GM12878 (cell line): ENCODE measurements around the gene SLC25A13. TPM values are rescaled to one million over a fixed set of nuclear protein-coding genes. Genes with fewer than 3 reads are reported as not detected.

Experiments used
- ATAC-seq: fragments of 200-7000 bp; cut with Tn5 transposase; 3 replicates; pipeline ENCODE4 v1.9.1; 2020; ENCODE audit warnings: mild to moderate bottlenecking, moderate library complexity
- BruUV-seq: library from RNA; stranded (reverse); fragments of 400-500 nt; replicated peaks from 2 replicates; lab custom pipeline; 2021; lab: Mats Ljungman, UMichigan
- CTCF ChIA-PET: fragments of 300-600 bp; sonication (Branson Sonifier 250); formaldehyde crosslinking; extraction: SDS; loops from one replicate; lab custom pipeline; 2021; ENCODE audit warnings: inconsistent platforms; lab: Yijun Ruan, JAX
- POLR2A ChIA-PET: fragments of 350-600 bp; formaldehyde crosslinking; extraction: SDS; loops from one replicate; lab custom pipeline; 2021; ENCODE audit warnings: inconsistent platforms; lab: Charles Lee
- RAD21 ChIA-PET: fragments of 300-600 bp; sonication (Branson Sonifier 250); formaldehyde crosslinking; loops from one replicate; lab custom pipeline; 2023; ENCODE audit warnings: antibody characterized with exemption; ENCODE audit not compliant: unreplicated experiment; lab: Charles Lee
- SMC1A ChIA-PET: fragments of 300-600 bp; sonication (Branson Sonifier 250); formaldehyde crosslinking; loops from one replicate; lab custom pipeline; 2023; ENCODE audit not compliant: unreplicated experiment, uncharacterized antibody; lab: Charles Lee
- DNase-seq: peaks from one replicate; pipeline ENCODE4 v3.0.0-alpha.2; 2011; ENCODE audit warnings: low read depth, low spot score
- FAIRE-seq: peaks from 3 replicates; lab custom pipeline; 2011; peaks lifted over from hg19 to GRCh38; lab: Jason Lieb, UNC
- H2AFZ ChIP-seq: 2 replicates; pipeline ENCODE4 v1.6.0; 2011; ENCODE audit warnings: low read depth, low read length, control low read depth; ENCODE audit not compliant: control insufficient read depth
- H3K27ac ChIP-seq: 2 replicates; pipeline ENCODE4 v1.5.1; 2011; ENCODE audit warnings: control low read depth; ENCODE audit not compliant: control insufficient read depth, insufficient read depth
- H3K27me3 ChIP-seq, 2 experiments: replicated peaks in 1 of 2; 2 replicates each; pipeline versions ENCODE4 v1.6.0 to v1.6.1; 2011; ENCODE audit warnings: low read length in 1 of 2; ENCODE audit not compliant: control insufficient read depth in 2 of 2, insufficient read depth in 2 of 2
- H3K36me3 ChIP-seq, 2 experiments: 2 replicates each; pipeline ENCODE4 v1.5.1; 2011; ENCODE audit warnings: low read length in 1 of 2; ENCODE audit not compliant: control insufficient read depth in 2 of 2, insufficient read depth in 2 of 2
- H3K4me1 ChIP-seq: 2 replicates; pipeline ENCODE4 v1.6.1; 2011; ENCODE audit warnings: mild to moderate bottlenecking, low read length, moderate library complexity, mixed read lengths; ENCODE audit not compliant: control insufficient read depth, insufficient read depth
- H3K4me2 ChIP-seq: 2 replicates; pipeline ENCODE4 v1.6.0; 2011; ENCODE audit warnings: control low read depth; ENCODE audit not compliant: control insufficient read depth, insufficient read depth
- H3K4me3 ChIP-seq: fragments of 200-600 bp; sonication (generic); 2 replicates; pipeline ENCODE4 v1.5.1; 2016
- H3K79me2 ChIP-seq: 2 replicates; pipeline ENCODE4 v1.6.0; 2011; ENCODE audit warnings: low read length; ENCODE audit not compliant: control insufficient read depth, insufficient read depth
- H3K9ac ChIP-seq: 2 replicates; pipeline ENCODE4 v1.8.0; 2011; ENCODE audit warnings: low read length, control low read depth, mixed read lengths; ENCODE audit not compliant: control insufficient read depth, insufficient read depth
- H3K9me3 ChIP-seq: replicated peaks from 3 replicates; pipeline ENCODE4 v1.5.1; 2011; ENCODE audit warnings: mild to moderate bottlenecking, low read length; ENCODE audit not compliant: control insufficient read depth, insufficient read depth
- H4K20me1 ChIP-seq: 2 replicates; pipeline ENCODE4 v1.6.0; 2011; ENCODE audit not compliant: control insufficient read depth, insufficient read depth
- CBX3 ChIP-seq: fragments of 200-600 bp; sonication (generic); IDR thresholded peaks from 2 replicates; pipeline ENCODE4 v1.6.1; 2016; ENCODE audit warnings: low read depth, borderline replicate concordance
- EP300 ChIP-seq, 2 experiments: fragments of 150-350 bp in 1 of 2; IDR thresholded peaks; 2 replicates each; pipeline ENCODE4 v1.6.1; 2011 to 2012; ENCODE audit warnings: low read depth in 2 of 2, low read length in 2 of 2, borderline replicate concordance in 1 of 2, improper control_type of control experiment in 1 of 2, inconsistent platforms in 1 of 2; ENCODE audit not compliant: control insufficient read depth in 1 of 2
- HCFC1 ChIP-seq: fragments of 150-350 bp; IDR thresholded peaks from 2 replicates; pipeline ENCODE4 v1.6.1; 2014; ENCODE audit warnings: low read length
- MYC ChIP-seq: IDR thresholded peaks from 2 replicates; pipeline ENCODE4 v1.6.1; 2011; ENCODE audit warnings: mild to moderate bottlenecking, low read length, moderate library complexity, inconsistent platforms; ENCODE audit not compliant: insufficient read depth, insufficient replicate concordance, insufficient read length, severe bottlenecking
- NBN ChIP-seq: fragments of 450-650 bp; IDR thresholded peaks from 2 replicates; pipeline ENCODE4 v1.6.1; 2016
- NFIC ChIP-seq: IDR thresholded peaks from 2 replicates; pipeline ENCODE4 v1.6.1; 2012; ENCODE audit warnings: low read depth, mild to moderate bottlenecking, inconsistent platforms, low read length, moderate library complexity
- POLR2AphosphoS5 ChIP-seq: IDR thresholded peaks from 2 replicates; pipeline ENCODE4 v1.6.1; 2011; ENCODE audit warnings: mild to moderate bottlenecking, low read length, inconsistent platforms
- RELA ChIP-seq: fragments of 450-650 bp; IDR thresholded peaks from 2 replicates; pipeline ENCODE4 v1.8.0; 2014; ENCODE audit warnings: borderline replicate concordance; ENCODE audit not compliant: partially characterized antibody
- RELB ChIP-seq: fragments of 450-650 bp; IDR thresholded peaks from 2 replicates; pipeline ENCODE4 v1.6.1; 2017; ENCODE audit warnings: low read depth, mild to moderate bottlenecking, moderate library complexity
- SMAD5 ChIP-seq: IDR thresholded peaks from 2 replicates; pipeline ENCODE4 v1.6.1; 2016; ENCODE audit warnings: antibody characterized with exemption, low read depth
- TCF7 ChIP-seq: IDR thresholded peaks from 2 replicates; pipeline ENCODE4 v1.6.1; 2014; ENCODE audit warnings: antibody characterized with exemption, borderline replicate concordance
- ZNF384 ChIP-seq: IDR thresholded peaks from 2 replicates; pipeline ENCODE4 v1.6.1; 2012; ENCODE audit warnings: low read depth, mild to moderate bottlenecking, low read length, improper control_type of control experiment, borderline replicate concordance
- WGBS: methylation state at CpG from one replicate; pipeline ENCODE4 v1.1.6; 2016; ENCODE audit warnings: low lambda C conversion rate; ENCODE audit not compliant: insufficient replicate concordance, insufficient coverage; ENCODE audit errors: missing lambda C conversion rate; 5-methylcytosine and 5-hydroxymethylcytosine counted together
- in situ Hi-C: fragments of 300-500 bp; cut with MboI; formaldehyde crosslinking; loops from 9 replicates; pipeline ENCODE4 v1.14.3; 2018; ENCODE audit warnings: mixed read lengths
- intact Hi-C: fragments of 100-400 bp; cut with micrococcal nuclease; formaldehyde crosslinking; loops from one replicate; pipeline ENCODE4 v1.14.2; 2022; ENCODE audit not compliant: unreplicated experiment
- polyA plus RNA-seq, 11 experiments: library from polyadenylated mRNA; depleted of rRNA in 4 of 11; unstranded in 6 of 11; stranded (reverse) in 5 of 11; fragments of >200 nt; fragmentation: Nextera tagmentation in 4 of 11; fragmentation: Illumina TruSeq in 1 of 11; extraction: Ambion mirVana in 4 of 11; extraction: Trizol in 1 of 11; gene quantifications; 1 replicate in 1 of 11; 2 replicates in 10 of 11; pipeline versions ENCODE4 v1.2.1 to v1.2.3, GENCODE V29; 2011 to 2016; ENCODE audit warnings: inconsistent platforms in 2 of 11, missing spikeins in 2 of 11, low read depth in 1 of 11
- total RNA-seq, 4 experiments: library from RNA; depleted of rRNA in 3 of 4; stranded (reverse); fragments of >200 nt in 3 of 4; fragmentation: Illumina TruSeq in 1 of 4; extraction: Trizol in 1 of 4; gene quantifications; 2 replicates each; pipeline versions ENCODE4 v1.2.1 to v1.2.3, GENCODE V29; 2013 to 2021

The SLC25A13 gene
- total and polyA plus RNA-seq, 10 of the 15 experiments (the other 5 are each of a cell fraction or from before 2014, with no cell fraction given), result 7.0 to 24.7 (median 18.6) TPM

- no TSS peak for BruUV-seq
- FAIRE-seq (no peak), ATAC-seq (no peak)
- POLR2A ChIA-PET, result no interaction called here
- Histone ChIP-seq H3K36me3 (no peaks in the 10 kb centered on the region), H4K20me1 (no peaks in the 10 kb centered on the region), H3K79me2 (no peaks in the 10 kb centered on the region), H3K4me3 (no peak overlapping the region), H3K4me2 (no peak overlapping the region), H3K9me3 (no peaks in the 10 kb centered on the region), H3K4me1 (no peaks in the 10 kb centered on the region), H3K27ac (no peak overlapping the region), H2AFZ (no peak overlapping the region)
- intact Hi-C loops, result no loop called here
- in situ Hi-C loops, result no loop called here
- CTCF ChIA-PET, result no interaction called here
- no peak for TF ChIP-seq TCF7
- TF ChIP-seq CBX3, result no peak
- no peak for TF ChIP-seq RELA
- TF ChIP-seq, all 136 proteins: peak for 0
- no peaks in the 10 kb centered on the region for H3K27me3 ChIP-seq
- H3K9ac ChIP-seq, result no peak overlapping the region
- ChIA-PET SMC1A (interaction anchor here (1.4 kb wide), 1 partner anchor 35 kb away, joined by 4 read pairs; no protein-coding TSS in a partner anchor), RAD21 (interaction anchor here (0.7 kb wide), 1 partner anchor 197 kb away, joined by 3 read pairs; no protein-coding TSS in a partner anchor)
- 93% methylated on average over 2 of the region's 2 CpGs for WGBS
- no peak for DNase-seq
Measured at GRCh38 chr7:96212474-96212873, 109.4 kb downstream of the SLC25A13 start.

GRCh38 chr7:96211954-96212353 is 109.9 kb downstream of the SLC25A13 start:
- intact Hi-C loops, result no loop called here
- no peak for ATAC-seq

More at GRCh38 chr7:96211954-96212353, 109.9 kb downstream of the SLC25A13 start:
- H3K9me3 ChIP-seq, result no peaks in the 10 kb centered on the region
- CTCF ChIA-PET, result no interaction called here
- no peaks in the 10 kb centered on the region for H3K27me3 ChIP-seq
- H3K4me1 ChIP-seq, result no peaks in the 10 kb centered on the region
- no peak overlapping the region for H3K4me2 ChIP-seq
- FAIRE-seq, result no peak
- in situ Hi-C loops, result no loop called here
- no peak overlapping the region for H3K27ac ChIP-seq
- no peaks in the 10 kb centered on the region for H4K20me1 ChIP-seq
- DNase-seq, result no peak
- no peaks in the 10 kb centered on the region for H3K36me3 ChIP-seq
- SMC1A ChIA-PET, result no interaction called here
- RAD21 ChIA-PET, result interaction anchor here (0.7 kb wide), 1 partner anchor 197 kb away, joined by 3 read pairs; no protein-coding TSS in a partner anchor
- H2AFZ ChIP-seq, result no peak overlapping the region
- BruUV-seq, result no TSS peak
- no peaks in the 10 kb centered on the region for H3K79me2 ChIP-seq
- POLR2A ChIA-PET, result no interaction called here
- TF ChIP-seq POLR2AphosphoS5, result no peak
- TF ChIP-seq HCFC1, result no peak
- TF ChIP-seq ZNF384, result no peak
- TF ChIP-seq SMAD5, result no peak
- TF ChIP-seq EP300 (IDR thresholded peaks at IDR 0.05; ENCODE audit: borderline replicate concordance in 1 of 2, control insufficient read depth in 1 of 2, low read depth in 2 of 2, low read length in 2 of 2), result no peak
- no peak for TF ChIP-seq MYC
- no peak for TF ChIP-seq RELB
- TF ChIP-seq NBN, result no peak
- no peak for TF ChIP-seq NFIC
- no peak overlapping the region for H3K4me3 ChIP-seq
- no peak overlapping the region for H3K9ac ChIP-seq
